ENCODE data around the gene TSPAN18.

DNA sequence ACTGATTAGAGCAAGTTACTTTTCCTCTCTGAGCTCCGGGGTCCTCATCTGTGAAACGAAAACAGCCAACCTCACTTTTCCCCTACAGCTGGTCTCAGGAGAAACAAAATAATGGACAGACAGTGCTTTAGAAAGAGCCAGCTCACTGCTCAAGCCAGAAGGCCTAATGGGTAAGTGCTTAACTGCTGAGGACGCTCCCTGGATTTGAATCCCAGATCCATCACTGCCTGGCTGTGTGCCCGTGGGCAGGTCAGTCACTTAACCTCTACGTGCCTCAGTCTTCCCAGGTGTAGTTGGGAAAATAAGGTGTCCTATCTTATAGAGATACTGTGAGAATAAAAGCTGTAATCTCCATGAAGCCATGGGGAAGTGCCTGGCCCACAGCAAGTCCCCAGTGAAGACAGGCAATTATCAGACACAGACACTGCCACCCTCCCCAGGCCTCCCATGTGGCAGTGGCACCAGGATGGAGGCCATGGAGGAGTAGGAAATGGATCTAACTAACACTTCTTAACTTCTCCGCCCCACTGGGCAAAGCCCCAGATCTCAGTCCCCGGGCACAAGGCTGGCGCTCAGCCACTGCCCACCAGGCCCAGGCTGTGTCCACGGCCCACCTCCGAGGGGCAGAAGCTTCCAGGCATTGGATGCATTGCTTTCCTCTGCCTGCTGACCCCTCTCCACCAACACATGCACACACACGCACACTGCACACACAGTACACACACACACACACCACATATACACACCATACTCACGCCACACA is 214.7 kb downstream of the TSPAN18 start:
- TF ChIP-seq EP300 (IDR thresholded peaks at IDR 0.05; ENCODE audit: borderline replicate concordance in 1 of 2, control insufficient read depth in 1 of 2, low read depth in 2 of 2, low read length in 2 of 2) (no peak), FOS (IDR thresholded peaks at IDR 0.05; ENCODE audit: borderline replicate concordance, extremely low read depth, insufficient read length) (no peak), ZZZ3 (IDR thresholded peaks at IDR 0.05; ENCODE audit: control insufficient read depth, insufficient read length, low read depth) (no peak)
- TF ChIP-seq, protein P1, sequence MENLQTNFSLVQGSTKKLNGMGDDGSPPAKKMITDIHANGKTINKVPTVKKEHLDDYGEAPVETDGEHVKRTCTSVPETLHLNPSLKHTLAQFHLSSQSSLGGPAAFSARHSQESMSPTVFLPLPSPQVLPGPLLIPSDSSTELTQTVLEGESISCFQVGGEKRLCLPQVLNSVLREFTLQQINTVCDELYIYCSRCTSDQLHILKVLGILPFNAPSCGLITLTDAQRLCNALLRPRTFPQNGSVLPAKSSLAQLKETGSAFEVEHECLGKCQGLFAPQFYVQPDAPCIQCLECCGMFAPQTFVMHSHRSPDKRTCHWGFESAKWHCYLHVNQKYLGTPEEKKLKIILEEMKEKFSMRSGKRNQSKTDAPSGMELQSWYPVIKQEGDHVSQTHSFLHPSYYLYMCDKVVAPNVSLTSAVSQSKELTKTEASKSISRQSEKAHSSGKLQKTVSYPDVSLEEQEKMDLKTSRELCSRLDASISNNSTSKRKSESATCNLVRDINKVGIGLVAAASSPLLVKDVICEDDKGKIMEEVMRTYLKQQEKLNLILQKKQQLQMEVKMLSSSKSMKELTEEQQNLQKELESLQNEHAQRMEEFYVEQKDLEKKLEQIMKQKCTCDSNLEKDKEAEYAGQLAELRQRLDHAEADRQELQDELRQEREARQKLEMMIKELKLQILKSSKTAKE (IDR thresholded peaks at IDR 0.05; ENCODE audit: low read depth, poor library complexity, severe bottlenecking) = no peak
- TF ChIP-seq, protein P2, sequence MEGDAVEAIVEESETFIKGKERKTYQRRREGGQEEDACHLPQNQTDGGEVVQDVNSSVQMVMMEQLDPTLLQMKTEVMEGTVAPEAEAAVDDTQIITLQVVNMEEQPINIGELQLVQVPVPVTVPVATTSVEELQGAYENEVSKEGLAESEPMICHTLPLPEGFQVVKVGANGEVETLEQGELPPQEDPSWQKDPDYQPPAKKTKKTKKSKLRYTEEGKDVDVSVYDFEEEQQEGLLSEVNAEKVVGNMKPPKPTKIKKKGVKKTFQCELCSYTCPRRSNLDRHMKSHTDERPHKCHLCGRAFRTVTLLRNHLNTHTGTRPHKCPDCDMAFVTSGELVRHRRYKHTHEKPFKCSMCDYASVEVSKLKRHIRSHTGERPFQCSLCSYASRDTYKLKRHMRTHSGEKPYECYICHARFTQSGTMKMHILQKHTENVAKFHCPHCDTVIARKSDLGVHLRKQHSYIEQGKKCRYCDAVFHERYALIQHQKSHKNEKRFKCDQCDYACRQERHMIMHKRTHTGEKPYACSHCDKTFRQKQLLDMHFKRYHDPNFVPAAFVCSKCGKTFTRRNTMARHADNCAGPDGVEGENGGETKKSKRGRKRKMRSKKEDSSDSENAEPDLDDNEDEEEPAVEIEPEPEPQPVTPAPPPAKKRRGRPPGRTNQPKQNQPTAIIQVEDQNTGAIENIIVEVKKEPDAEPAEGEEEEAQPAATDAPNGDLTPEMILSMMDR (IDR thresholded peaks at IDR 0.05 in 2 of 3, conservative IDR thresholded peaks at IDR 0.05 in 1 of 3; ENCODE audit: control insufficient read depth in 2 of 3, extremely low read depth in 1 of 3, insufficient read depth in 1 of 3, low read depth in 3 of 3, low read length in 3 of 3) = no peak
- TF ChIP-seq, protein P3, sequence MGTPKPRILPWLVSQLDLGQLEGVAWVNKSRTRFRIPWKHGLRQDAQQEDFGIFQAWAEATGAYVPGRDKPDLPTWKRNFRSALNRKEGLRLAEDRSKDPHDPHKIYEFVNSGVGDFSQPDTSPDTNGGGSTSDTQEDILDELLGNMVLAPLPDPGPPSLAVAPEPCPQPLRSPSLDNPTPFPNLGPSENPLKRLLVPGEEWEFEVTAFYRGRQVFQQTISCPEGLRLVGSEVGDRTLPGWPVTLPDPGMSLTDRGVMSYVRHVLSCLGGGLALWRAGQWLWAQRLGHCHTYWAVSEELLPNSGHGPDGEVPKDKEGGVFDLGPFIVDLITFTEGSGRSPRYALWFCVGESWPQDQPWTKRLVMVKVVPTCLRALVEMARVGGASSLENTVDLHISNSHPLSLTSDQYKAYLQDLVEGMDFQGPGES (IDR thresholded peaks at IDR 0.05) = no peak
